ENCODE results near the gene PPP1R17.

Gene PPP1R17

DNA sequence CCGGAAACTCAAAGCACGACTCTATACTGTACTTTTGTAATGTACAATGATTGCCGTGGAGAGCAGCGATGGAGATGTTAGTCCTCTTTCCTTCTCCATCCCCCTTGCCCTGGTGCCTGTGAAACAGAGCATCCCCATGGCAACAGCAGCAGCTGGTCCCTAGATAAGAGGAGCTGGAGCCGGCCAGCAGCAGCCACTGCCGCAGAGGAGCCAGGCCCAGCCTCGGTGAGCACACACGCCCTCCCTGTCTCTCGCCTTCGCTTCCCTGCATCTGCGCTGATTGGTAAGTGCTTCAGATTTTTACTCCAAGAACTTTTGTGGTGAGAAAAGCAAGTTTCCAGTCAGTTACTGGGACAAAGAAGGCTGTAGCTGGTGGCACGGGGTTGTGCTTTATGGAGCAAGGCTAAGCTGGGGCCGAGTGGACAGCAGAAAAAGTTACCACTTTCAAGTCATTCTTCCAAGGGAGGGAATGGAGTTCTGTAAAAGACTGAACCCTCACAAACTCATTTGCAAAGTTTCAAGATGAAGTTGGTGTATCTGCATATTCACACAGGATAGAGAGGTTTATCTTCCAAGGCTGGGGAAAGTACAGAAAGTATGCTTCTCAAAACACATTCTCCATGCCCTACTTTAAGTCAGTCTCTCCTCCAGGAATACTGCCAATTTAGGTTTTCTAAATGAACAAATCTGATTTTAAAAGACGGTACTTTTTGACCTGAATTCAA lies at the start of gene PPP1R17:
TSS of gene PPP1R17 (plus strand) at position 192 of the 725 bp plus-strand sequence. CDS start 5,227 bp downstream, outside the sequence.
- no peak for DNase-seq (ENCODE audit: low spot score)

GRCh38 chr7:31640381-31640780 lies 46.6 kb upstream of the PPP1R17 start:
- DNase-seq (ENCODE audit: low spot score): no peak

GRCh38 chr7:31642681-31643115 lies 44.3 kb upstream of the PPP1R17 start:
- no peak for DNase-seq (ENCODE audit: low spot score)

- no peak for DNase-seq (ENCODE audit: low spot score)
Observed at GRCh38 chr7:31646942-31647341, 40.1 kb upstream of the PPP1R17 start.

- DNase-seq (ENCODE audit: low spot score): no peak
Observed at GRCh38 chr7:31647511-31647910, 39.5 kb upstream of the PPP1R17 start.

DNA sequence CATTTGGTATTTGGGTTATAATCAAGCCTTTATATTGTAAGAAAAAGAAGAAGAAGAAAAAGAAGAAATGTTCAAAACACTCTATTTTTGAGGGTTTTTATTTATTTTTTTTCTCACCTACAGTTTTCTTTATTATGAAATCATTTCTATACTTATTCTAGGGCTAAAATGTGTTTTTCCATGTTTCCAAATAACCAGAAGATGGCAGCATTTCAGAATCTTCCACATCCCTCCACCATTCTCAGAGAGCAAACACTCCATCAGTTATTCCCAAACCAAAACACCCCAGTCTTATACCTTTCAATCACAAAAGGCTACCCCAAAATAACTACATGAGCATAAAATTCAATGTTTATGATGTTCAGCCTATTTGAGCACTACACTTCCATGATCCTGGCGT lies 38.7 kb upstream of the PPP1R17 start:
- no peak for DNase-seq (ENCODE audit: low spot score)

- no peak for DNase-seq (ENCODE audit: low spot score)
Observed at GRCh38 chr7:31648880-31649279, 38.1 kb upstream of the PPP1R17 start.

DNA sequence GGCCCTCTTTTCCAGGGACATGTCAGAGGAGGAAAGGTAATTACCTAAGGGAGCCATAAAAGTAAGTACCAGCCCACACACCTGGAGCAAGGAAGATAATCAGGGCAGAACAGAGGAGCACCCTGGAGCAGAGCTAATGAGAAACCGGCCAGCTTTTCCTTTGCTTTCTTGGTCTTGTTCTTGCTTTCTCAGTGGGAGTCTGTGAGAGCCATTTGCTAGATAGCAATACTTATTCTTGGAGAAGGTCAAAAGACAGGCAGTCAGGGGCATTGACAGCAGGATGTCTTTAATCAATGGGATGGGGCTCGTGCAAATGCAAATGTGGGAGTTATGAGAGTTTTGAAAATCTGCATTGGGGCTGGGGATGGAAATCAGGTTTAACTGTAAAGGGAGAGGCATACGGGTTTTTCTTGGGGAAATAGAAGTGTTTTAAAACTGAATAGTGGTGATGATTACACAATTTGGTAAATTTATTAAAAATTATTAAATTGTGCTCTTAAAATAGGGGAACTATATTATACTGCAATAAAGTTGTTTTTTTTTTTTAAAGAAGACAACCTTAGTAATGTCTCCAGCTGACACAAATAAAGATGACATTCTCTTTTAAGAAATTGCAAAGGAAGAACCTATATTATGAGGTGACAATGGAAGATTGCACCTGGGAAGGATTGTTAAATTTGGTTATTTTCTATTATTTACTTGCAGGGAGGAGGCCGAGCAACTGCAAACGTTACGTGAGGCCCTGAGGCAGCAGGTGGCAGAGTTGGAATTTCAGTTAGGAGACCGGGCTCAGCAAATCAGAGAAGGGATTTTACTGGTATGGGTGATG lies 35.6 kb upstream of the PPP1R17 start:
- DNase-seq (ENCODE audit: low spot score): no peak

- no peak for DNase-seq (ENCODE audit: low spot score)
Observed at GRCh38 chr7:31652063-31652326, 35.0 kb upstream of the PPP1R17 start.

DNA sequence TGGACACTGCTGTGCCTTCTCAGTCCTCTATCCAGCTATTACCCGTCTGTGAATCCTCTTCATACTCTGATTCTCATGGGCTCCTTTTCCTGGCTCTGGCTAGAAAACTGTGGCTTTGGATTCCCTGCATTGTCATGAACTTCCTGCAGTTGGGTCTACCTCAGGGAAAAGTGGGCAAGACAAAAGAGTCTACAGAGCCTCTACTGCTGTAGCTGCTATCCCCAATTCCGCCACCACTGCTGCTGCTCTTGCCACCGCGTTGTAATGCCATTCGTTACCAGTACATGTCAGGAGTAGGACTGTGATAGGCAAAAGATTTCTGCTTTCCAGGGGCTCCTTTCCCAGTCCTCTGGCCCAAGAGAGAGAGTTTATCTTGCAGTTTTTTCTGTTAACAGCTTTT lies 23.9 kb upstream of the PPP1R17 start:
- DNase-seq (ENCODE audit: low spot score): no peak

DNA sequence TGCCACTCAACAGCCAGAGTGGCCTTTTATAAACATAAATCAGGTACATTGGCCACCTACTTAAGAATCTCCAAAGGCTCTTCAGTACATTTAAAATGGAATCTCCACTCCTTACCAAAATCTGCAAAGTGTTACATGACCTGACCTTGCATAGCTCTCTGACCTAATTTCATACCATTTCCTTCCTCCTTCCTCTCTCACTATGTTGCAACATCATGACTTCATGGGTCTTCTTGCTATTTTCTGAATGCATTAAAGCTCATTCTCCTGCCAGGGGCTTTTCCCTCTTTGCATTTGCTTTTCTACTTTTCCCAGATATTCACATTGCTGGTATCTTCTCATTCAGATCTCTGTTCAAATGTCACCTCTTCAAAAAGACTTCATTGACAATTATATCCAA lies 22.1 kb upstream of the PPP1R17 start:
- no peak for DNase-seq (ENCODE audit: low spot score)

DNA sequence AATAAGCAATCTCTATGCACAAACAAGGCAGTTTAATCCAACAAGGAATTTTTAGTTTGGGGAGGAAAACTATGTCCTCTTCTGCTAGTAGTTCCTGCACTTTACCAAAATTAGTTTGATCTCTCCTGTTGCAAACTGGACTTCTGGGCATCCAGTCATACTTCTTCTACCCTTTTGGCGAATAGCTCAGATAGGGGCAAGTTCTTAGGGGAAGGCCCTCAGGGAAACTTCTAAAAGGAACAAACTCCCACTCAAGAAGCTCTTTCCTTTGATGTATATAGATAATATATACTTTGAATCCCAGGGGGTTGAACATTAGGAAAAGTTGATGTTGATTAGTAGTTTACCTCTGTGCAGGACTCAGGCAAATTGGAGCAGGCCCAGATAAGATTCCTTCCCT lies 21.5 kb upstream of the PPP1R17 start:
- no peak for DNase-seq (ENCODE audit: low spot score)

DNA sequence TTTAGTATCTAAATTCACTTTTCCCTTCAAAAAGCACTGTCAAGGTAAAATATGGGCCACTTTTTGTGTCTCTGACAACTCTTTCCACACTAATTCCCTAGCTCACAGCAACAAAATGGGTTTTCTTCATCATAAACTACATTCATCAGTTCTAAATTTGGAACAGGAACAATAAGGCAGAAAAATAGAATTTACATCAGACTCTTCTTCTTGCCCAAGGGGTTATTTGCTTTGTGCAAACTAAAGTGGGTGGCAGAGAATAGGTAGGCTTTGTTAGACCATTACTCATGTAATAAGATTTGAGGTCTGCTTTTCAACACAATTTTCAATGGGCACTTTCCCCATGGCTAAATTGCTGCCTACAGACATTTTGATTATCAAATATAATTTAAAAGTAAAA lies 17.6 kb upstream of the PPP1R17 start:
- DNase-seq (ENCODE audit: low spot score): no peak

GRCh38 chr7:31679574-31680305 lies 7.3 kb upstream of the PPP1R17 start:
- DNase-seq (ENCODE audit: low spot score): no peak

DNA sequence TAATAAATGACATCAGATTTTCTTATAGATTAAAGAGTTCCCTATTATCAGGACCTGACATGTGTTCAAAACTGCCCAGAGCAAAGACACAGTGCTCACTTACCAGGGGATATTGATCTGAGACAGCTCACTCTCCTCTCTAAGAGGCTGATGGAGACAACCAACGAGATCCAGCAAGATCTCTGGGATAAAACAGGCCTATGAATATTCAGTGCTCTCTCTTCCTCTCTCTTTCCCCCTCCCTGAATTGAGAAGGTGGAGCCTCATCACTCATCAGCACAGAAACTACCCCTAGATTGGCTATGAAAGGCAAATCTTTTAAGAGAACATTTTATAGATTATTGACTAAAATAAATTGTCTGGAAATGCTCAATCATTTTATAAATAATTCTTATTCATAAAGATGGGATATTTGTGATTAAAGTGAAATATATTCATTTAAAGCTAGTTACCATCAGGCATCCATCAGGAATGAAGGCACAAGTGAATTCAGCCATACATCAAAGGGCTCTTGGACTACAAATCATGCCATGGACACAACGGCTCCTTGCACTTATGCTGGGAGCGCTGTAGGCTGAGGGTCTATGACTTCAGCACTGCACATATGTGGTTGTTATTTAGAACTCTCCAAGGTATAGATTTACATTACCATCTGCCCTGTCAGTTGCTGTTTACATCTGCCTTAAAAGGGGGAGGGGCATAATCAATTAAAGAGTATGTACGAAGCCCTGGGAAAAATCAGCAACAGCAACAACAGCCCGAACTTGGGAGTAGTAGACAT lies 3.4 kb upstream of the PPP1R17 start:
- DNase-seq (ENCODE audit: low spot score): no peak

DNA sequence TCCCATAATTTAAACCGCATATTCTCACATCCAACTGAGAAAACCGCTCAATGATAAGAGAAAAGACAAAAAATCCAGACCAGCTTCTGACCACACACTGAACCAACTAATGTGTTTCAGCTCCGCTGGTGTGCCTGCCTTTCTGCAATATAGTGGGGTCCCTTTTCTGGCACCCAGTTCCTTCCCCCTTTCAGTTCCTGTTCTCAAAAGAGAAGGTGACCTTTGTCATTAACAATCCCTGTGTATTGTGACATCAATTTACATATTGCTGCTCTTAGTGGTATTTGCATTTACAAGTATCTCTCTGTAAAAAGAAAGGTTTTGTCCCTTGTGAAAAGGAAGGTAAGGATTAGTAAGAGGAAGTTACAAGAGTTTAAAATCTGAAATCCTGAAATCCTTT lies 1.4 kb downstream of the PPP1R17 start:
- DNase-seq (ENCODE audit: low spot score): peak; percentile 28

GRCh38 chr7:31688996-31689395 lies 2.0 kb downstream of the PPP1R17 start:
- no peak for DNase-seq (ENCODE audit: low spot score)

GRCh38 chr7:31690935-31691334 lies 3.9 kb downstream of the PPP1R17 start:
- no peak for DNase-seq (ENCODE audit: low spot score)

GRCh38 chr7:31692451-31692850 lies 5.4 kb downstream of the PPP1R17 start:
- DNase-seq (ENCODE audit: low spot score): no peak

DNA sequence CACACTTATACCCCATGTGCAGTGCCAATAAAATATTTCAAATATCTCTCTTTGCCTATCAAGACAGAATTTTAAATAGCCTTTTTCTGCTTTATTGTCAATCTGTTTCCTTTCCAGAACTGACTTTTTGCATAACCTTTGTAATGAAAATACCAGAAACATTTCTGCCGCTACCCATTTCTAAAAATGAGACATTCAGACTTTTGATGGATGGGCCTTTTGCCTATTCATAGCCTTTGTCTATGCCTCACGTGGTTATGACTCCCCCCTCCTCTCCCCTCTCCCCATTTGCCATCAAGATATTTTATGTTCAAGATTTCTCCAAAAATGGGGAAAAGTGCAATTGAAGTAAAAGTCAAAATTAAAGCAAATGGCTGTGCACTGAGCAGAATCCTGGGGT lies 5.9 kb downstream of the PPP1R17 start:
- DNase-seq (ENCODE audit: low spot score): no peak

- no peak for DNase-seq (ENCODE audit: low spot score)
Observed at GRCh38 chr7:31695859-31696614, 9.0 kb downstream of the PPP1R17 start.

All from germinal center (tissue), 1 donor.